Progenitor cell of endocrine pancreas (in vitro differentiated cells): ENCODE results near the gene RAVER1. TPM values are rescaled to one million over a fixed set of nuclear protein-coding genes. Genes with fewer than 3 reads are reported as not detected.

Experiments used
- DNase-seq: peaks from one replicate; pipeline ENCODE4 v3.0.0; 2021; ENCODE audit warnings: low spot score; ENCODE audit not compliant: unreplicated experiment
- H3K27ac Mint-ChIP-seq: 2 replicates; pipeline ENCODE4 v1.8.0; 2021; ENCODE audit warnings: mild to moderate bottlenecking, moderate library complexity, mixed read lengths
- H3K27me3 Mint-ChIP-seq: 2 replicates; pipeline ENCODE4 v1.8.0; 2021; ENCODE audit warnings: mixed read lengths
- H3K36me3 Mint-ChIP-seq: 2 replicates; pipeline ENCODE4 v1.8.0; 2022; ENCODE audit warnings: mixed read lengths; ENCODE audit not compliant: insufficient read depth
- H3K4me1 Mint-ChIP-seq: 2 replicates; pipeline ENCODE4 v1.8.0; 2021; ENCODE audit warnings: low read depth, mixed read lengths
- H3K4me3 Mint-ChIP-seq: 2 replicates; pipeline ENCODE4 v1.8.0; 2021; ENCODE audit warnings: low read depth, mild to moderate bottlenecking, moderate library complexity, mixed read lengths
- H3K9me3 Mint-ChIP-seq: 2 replicates; pipeline ENCODE4 v1.8.0; 2021; ENCODE audit warnings: low read depth, mixed read lengths
- CTCF ChIP-seq: fragments of 200-600 bp; sonication (generic); IDR thresholded peaks from one replicate; pipeline ENCODE4 v1.5.0; 2021; ENCODE audit warnings: antibody characterized with exemption, mild to moderate bottlenecking; ENCODE audit not compliant: unreplicated experiment
- total RNA-seq: library from RNA; stranded (reverse); gene quantifications from 2 replicates; pipeline ENCODE4 v1.2.1, GENCODE V29; 2021

The RAVER1 gene
- total RNA-seq, 1 donor from 2014 or later = 53.4 TPM

DNA sequence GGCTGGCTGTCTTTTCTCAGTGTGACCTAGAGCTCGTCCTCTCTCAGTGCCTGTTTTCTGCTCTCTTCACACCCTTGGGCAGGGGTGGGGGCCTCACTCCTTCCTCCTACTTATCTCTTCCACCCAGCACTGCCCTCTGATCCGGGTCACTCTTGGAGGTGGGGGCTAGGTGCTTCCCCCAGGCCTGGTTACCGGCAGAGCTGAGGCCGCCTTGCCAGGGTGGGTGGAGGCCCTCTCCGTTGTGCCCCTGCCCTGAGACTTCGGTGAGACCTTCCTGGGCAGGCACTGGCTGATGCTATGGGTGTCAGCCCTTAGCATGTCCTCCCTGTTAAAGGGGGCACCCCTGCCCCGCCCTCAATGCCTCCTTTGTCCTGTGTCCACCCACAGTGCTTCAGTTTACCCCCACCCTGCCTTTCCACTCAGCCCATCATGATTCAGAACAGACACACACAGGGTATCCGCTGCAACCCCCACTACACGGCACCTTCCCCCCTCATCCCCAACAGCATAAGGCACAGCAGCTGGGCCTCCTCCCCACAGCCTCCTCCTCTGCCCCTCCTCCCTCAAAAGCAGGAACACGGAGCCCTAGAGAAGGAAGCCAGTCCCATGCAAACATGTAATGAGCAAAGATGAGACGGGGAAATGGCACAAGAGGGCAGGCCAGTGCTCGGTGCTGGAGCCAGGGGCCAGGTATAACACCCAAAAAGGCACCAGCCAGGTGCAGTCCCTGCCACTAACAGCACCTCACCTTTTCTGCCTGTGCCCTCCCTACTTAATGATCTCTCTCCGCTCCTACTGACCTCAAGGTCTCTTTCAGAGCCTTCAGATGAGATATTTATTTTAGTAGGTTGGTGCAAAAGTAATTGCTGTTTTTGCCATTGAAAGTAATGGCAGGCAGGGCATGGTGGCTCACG lies 33.5 kb downstream of the RAVER1 start:
- Mint-ChIP-seq H3K27me3 (peaks cover 45% of the 10 kb centered on the region), H3K4me1 (peaks cover 5% of the 10 kb centered on the region), H3K27ac (no peak overlapping the region), H3K4me3 (no peak overlapping the region), H3K36me3 (peaks cover 3% of the 10 kb centered on the region), H3K9me3 (no peaks in the 10 kb centered on the region)
- no peak for DNase-seq
- no peak for TF ChIP-seq CTCF

DNA sequence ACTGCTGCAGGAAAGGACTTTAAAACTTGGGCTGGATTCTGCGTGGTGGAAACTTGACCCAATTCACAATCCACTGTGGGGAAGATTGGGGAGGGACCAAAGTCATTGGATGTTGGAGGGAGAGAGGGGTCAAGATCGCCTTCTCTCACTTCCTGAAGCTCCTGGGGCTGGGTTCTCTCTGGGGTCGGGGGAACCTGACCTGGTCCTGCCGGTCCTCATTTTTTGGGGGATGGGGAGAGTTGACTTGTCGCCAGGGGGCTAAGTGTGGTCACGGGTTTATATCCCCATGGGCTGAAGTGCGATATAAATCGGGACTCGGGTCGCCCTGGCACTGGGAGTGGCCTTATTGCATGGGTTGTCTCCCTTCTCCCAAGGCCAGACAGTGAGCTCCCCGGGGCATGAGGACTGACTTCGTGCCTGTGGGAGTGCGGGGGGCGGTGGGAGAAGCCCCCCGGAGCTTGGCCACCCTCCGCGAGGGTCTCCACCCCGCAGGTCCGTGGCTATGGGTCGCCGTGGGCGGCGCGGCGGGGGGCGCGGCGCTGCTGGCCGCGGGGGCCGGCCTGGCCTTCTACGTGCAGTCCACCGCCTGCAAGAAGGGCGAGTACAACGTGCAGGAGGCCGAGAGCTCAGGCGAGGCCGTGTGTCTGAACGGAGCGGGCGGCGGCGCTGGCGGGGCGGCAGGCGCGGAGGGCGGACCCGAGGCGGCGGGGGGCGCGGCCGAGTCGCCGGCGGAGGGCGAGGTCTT lies 37.3 kb downstream of the RAVER1 start:
- Mint-ChIP-seq H3K9me3 (no peaks in the 10 kb centered on the region), H3K27ac (no peak overlapping the region), H3K4me3 (no peak overlapping the region), H3K4me1 (peaks cover 5% of the 10 kb centered on the region), H3K36me3 (no peaks in the 10 kb centered on the region), H3K27me3 (peaks cover 70% of the 10 kb centered on the region)
- no peak for TF ChIP-seq CTCF
- no peak for DNase-seq

DNA sequence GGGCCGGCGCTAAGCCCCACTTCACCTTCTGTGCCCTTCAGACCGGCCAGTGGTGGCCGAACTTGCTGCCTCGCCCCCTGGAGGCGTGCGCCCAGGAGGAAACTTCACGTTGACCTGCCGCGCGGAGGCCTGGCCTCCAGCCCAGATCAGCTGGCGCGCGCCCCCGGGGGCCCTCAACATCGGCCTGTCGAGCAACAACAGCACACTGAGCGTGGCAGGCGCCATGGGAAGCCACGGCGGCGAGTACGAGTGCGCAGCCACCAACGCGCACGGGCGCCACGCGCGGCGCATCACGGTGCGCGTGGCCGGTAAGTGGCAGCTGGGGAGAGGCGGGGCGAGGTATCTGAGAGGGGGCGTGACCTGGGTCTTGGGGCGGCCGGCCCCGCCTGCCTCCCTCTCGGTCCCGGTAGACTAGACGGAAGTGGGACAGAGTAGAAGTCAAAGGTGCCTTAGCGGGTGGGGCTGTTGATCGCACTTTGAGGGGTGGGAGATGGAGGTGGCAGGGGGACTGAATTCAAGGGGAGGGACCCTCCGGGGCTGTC lies 38.0 kb downstream of the RAVER1 start:
- Mint-ChIP-seq H3K9me3 (no peaks in the 10 kb centered on the region), H3K27ac (no peak overlapping the region), H3K27me3 (peaks cover 77% of the 10 kb centered on the region), H3K4me3 (no peak overlapping the region), H3K36me3 (no peaks in the 10 kb centered on the region), H3K4me1 (peaks cover 6% of the 10 kb centered on the region)
- peak; percentile 23 for TF ChIP-seq CTCF
- DNase-seq = no peak

DNA sequence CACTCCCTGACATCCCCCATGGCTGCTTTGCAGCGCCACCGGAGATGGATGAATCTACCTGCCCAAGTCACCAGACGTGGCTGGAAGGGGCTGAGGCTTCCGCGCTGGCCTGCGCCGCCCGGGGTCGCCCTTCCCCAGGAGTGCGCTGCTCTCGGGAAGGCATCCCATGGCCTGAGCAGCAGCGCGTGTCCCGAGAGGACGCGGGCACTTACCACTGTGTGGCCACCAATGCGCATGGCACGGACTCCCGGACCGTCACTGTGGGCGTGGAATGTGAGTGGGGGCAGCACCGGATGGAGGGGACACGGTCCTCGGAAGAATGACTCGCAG lies 39.0 kb downstream of the RAVER1 start:
- TF ChIP-seq CTCF = no peak
- no peaks in the 10 kb centered on the region for H3K36me3 Mint-ChIP-seq
- DNase-seq = no peak
- peaks cover 9% of the 10 kb centered on the region for H3K4me1 Mint-ChIP-seq
- H3K4me3 Mint-ChIP-seq = no peak overlapping the region
- no peaks in the 10 kb centered on the region for H3K9me3 Mint-ChIP-seq
- no peak overlapping the region for H3K27ac Mint-ChIP-seq
- peaks cover 75% of the 10 kb centered on the region for H3K27me3 Mint-ChIP-seq

DNA sequence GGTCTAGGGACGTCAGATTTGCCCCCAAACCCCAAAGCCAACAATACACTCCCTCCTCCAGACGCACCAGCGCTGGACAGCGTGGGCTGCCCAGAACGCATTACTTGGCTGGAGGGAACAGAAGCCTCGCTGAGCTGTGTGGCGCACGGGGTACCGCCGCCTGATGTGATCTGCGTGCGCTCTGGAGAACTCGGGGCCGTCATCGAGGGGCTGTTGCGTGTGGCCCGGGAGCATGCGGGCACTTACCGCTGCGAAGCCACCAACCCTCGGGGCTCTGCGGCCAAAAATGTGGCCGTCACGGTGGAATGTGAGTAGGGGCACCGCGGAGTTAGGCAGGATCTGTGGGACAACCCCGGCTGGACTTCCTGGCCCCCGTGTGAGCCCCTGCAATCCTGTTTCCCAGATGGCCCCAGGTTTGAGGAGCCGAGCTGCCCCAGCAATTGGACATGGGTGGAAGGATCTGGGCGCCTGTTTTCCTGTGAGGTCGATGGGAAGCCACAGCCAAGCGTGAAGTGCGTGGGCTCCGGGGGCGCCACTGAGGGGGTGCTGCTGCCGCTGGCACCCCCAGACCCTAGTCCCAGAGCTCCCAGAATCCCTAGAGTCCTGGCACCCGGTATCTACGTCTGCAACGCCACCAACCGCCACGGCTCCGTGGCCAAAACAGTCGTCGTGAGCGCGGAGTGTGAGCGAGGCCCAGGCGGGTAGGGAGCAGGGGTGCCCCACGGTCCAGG lies 39.5 kb downstream of the RAVER1 start:
- Mint-ChIP-seq H3K27me3 (peaks cover 79% of the 10 kb centered on the region), H3K4me3 (no peak overlapping the region)
- no peak for DNase-seq

More for the DNA sequence above, 39.5 kb downstream of the RAVER1 start:
- Mint-ChIP-seq H3K36me3 (no peaks in the 10 kb centered on the region), H3K4me1 (peaks cover 10% of the 10 kb centered on the region), H3K27ac (no peak overlapping the region), H3K9me3 (no peaks in the 10 kb centered on the region)
- no peak for TF ChIP-seq CTCF
